GM08714 (cell line): ENCODE data around the gene BTD.

Source experiments
- H3K4me3 ChIP-seq: fragments of 200-500 bp; sonication (Bioruptor generic); 2 replicates; pipeline ENCODE4 v1.5.1; 2014; ENCODE audit warnings: mild to moderate bottlenecking, low read length, inconsistent platforms
- ZNF274 ChIP-seq: IDR thresholded peaks from 2 replicates; pipeline ENCODE4 v1.6.1; 2012; ENCODE audit warnings: mild to moderate bottlenecking, low read depth, low read length

Gene BTD

GRCh38 chr3:15657016-15657415 lies 55.5 kb downstream of the BTD start:
- TF ChIP-seq ZNF274 = no peak
- H3K4me3 ChIP-seq = no peak overlapping the region

DNA sequence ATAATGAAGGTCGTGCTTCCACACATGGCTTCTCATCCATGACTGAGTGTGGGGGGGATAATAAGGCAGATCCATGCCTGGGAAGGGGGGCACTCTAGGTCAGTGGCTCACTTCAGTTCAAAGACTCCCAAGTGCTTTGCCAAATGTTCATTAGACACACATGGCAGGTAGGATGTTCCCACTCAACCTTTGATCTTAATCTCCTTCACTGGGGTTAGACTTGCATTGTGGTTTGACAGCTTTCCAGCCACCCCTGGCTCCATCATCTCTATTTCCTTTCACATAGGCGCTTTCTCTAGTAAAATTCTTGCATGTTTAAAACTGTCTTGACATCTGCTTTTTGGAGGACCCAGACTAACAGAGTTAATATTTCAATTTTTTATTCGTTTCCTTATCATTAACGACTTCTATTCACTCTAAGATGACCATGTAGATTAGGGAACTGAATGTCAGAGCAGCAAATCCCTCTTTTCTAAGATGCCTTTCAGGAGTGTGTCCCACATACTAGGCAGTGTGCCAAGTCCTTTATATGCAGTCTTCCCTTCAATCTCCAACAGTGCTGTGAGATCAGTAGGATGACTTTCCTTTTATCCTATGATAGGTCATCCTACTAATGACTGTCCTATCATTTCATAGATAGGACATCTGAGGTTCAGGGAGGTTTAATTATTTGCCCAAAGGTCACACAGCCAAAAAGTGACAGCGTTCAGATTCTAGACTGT lies 57.9 kb downstream of the BTD start:
- no peak overlapping the region for H3K4me3 ChIP-seq
- TF ChIP-seq ZNF274 = no peak

GRCh38 chr3:15660055-15660935 lies 58.8 kb downstream of the BTD start:
- H3K4me3 ChIP-seq = no peak overlapping the region
- no peak for TF ChIP-seq ZNF274

GRCh38 chr3:15664144-15664543 lies 62.6 kb downstream of the BTD start:
- no peak for TF ChIP-seq ZNF274
- no peak overlapping the region for H3K4me3 ChIP-seq

DNA sequence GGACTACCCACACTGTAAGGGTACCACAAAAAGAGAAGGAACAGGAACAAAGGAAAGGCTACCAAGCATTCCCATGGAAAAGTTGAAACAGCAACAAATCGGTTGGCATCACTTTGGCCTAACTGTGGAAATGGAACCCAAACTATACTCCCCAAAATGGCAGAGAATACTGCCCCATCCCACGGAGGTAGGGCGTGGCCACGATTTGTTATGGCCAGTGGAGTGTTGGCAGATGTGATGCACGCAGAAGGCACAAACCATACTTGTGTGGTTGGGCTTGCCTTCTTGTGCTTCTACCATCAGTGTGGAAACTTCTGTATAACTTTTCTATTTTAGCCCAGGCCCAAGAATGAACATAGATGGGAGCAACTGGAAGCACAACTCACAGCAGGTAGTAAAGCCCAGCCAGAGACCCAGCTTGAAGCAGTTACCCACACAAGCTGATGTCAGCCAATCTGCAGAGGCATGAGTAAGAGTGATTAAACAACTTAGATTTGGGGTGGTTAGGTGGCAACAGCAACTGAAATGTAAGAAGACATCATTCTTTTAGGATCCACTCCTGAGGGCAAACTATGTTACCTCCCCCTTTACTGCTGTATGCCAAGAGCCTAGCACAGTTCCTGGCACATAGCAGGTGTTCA lies 64.1 kb downstream of the BTD start:
- H3K4me3 ChIP-seq = no peak overlapping the region
- TF ChIP-seq ZNF274 = no peak

DNA sequence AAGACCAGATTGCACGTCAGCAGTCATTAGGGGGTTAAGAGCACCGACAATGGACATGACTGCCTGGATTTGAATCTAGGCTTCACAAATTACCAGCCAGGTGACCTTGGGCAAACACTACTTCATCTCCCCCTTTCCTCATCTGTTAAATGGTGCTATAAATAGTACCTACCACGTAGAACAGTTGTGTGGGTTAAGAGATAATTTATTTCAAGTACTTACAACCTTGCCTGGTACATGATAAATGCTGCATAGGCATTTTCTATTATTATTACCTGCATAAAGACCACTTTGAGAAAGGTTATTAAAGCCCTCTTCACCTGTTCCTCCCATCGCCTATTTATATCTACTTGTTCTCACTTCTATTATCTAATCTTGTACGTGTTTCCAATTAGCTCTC lies 64.7 kb downstream of the BTD start:
- H3K4me3 ChIP-seq = no peak overlapping the region
- no peak for TF ChIP-seq ZNF274

- H3K4me3 ChIP-seq = no peak overlapping the region
- TF ChIP-seq ZNF274 = no peak
Observed at GRCh38 chr3:15667484-15667883, 65.9 kb downstream of the BTD start.

DNA sequence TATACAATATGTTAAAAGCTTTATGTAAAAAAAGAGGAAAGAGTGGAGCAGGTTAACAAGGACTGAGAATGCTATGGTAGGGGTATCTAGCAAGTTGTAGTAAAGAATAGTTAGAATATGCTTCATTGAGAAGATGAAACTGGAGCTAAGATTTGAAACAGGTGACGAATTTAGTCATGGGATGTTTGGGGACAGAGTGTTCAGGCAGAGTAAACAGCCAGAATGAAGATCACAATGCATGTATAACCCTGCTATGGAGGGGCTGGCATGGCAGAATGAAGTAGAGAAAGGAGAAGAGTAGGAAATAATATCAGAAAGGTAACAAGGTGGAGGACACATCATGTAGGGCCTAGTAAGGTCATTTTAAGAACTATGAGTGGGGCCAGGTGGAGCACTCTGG lies 72.0 kb downstream of the BTD start:
- no peak for TF ChIP-seq ZNF274
- no peak overlapping the region for H3K4me3 ChIP-seq

DNA sequence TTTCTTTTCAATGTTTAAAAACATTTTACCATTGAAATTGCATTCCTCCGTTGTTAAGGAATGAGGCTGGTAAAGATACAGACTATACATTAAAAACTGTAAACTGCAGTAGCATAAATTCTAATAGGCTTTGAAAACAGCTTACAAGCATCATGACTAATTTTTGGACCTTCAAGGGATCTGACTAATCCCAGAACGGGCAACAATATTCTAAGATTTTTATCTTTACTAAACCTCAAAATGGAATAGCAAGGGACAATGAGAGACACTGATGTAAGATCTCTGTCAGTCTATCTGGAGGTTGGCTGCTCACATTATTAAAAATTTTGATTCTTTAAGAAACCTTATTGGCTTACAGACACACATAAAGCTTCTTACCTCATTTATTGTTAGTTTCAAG lies 74.7 kb downstream of the BTD start:
- H3K4me3 ChIP-seq = no peak overlapping the region
- TF ChIP-seq ZNF274 = no peak

GRCh38 chr3:15679306-15679705 lies 77.8 kb downstream of the BTD start:
- TF ChIP-seq ZNF274 = no peak
- H3K4me3 ChIP-seq = no peak overlapping the region

- H3K4me3 ChIP-seq = no peak overlapping the region
- no peak for TF ChIP-seq ZNF274
Observed at GRCh38 chr3:15681668-15682067, 80.1 kb downstream of the BTD start.

DNA sequence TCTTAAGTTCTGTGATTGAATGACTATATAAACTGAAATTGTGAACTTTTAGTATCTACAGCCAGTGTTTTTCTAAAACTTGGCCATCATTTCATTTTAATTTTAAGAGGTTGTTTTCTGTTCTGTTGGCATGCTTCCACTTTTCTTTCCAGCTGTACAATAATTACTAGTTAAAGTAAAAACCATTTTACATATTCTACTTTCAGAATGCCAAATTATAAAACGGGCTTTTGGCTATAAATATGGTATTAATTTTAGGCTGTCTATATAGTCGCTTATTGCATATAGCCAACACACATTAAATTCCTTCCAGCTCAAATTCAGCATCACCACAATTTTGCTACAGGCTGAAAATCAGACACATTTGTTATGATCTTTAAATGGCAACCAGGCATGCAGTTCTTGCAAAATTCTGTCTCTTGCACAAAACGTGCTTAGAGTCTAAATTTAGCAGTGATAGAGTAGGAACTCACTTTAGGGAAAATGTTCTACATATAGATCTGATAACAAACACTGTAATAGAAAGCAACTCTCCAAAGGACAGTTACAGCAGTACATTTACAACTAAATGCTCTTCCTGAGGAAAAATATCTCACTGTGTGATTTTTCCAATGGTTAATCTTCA lies 81.1 kb downstream of the BTD start:
- no peak for TF ChIP-seq ZNF274
- H3K4me3 ChIP-seq = no peak overlapping the region

GRCh38 chr3:15683253-15683652 lies 81.7 kb downstream of the BTD start:
- TF ChIP-seq ZNF274 = no peak

DNA sequence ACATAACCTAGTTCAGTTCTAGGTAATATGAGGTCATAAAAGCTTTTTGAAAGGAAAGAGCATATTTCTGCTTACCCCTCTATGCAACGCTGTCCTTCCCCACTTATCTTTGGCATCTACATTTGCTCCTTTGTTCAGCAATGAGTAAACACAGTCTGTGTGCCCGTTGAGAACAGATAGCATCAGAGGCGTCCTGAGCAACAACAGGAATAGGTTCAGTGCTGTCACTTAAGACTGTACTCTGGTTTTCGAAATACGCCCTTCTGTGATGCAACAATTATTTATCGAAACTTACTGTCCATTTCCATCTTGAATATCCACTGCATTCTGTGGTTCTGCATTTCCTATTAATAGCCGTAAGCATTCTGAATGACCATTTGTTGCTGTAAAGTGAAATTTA lies 84.4 kb downstream of the BTD start:
- H3K4me3 ChIP-seq = no peak overlapping the region
- no peak for TF ChIP-seq ZNF274

More at GRCh38 chr3:15683253-15683652, 81.7 kb downstream of the BTD start:
- H3K4me3 ChIP-seq = no peak overlapping the region
